HEK293T (cell line): ENCODE data around the gene TSPOAP1.

Source experiments
- CTCF ChIA-PET: fragments of 350-600 bp; formaldehyde crosslinking; extraction: SDS; loops from one replicate; lab custom pipeline; 2021; ENCODE audit warnings: antibody characterized with exemption, inconsistent platforms; lab: Yijun Ruan, JAX
- POLR2A ChIA-PET: fragments of 350-600 bp; formaldehyde crosslinking; extraction: SDS; loops from one replicate; lab custom pipeline; 2020; ENCODE audit warnings: antibody characterized with exemption, inconsistent platforms; lab: Yijun Ruan, JAX
- DNase-seq: peaks from one replicate; pipeline ENCODE4 v3.0.0; 2012; ENCODE audit warnings: mixed read lengths; ENCODE audit errors: extremely low spot score
- ARNT ChIP-seq: fragments of 450-650 bp; IDR thresholded peaks from 2 replicates; pipeline ENCODE4 v1.6.1; 2017; ENCODE audit warnings: mild to moderate bottlenecking
- BHLHE40 ChIP-seq: fragments of 450-650 bp; IDR thresholded peaks from 2 replicates; pipeline ENCODE4 v1.6.1; 2016; ENCODE audit warnings: mild to moderate bottlenecking, moderate library complexity, borderline replicate concordance
- CTBP1 ChIP-seq: fragments of 450-650 bp; IDR thresholded peaks from 2 replicates; pipeline ENCODE4 v1.6.1; 2016; ENCODE audit warnings: borderline replicate concordance
- ELF4 ChIP-seq: fragments of 450-650 bp; IDR thresholded peaks from 2 replicates; pipeline ENCODE4 v1.6.1; 2017; ENCODE audit warnings: antibody characterized with exemption
- FOXA1 ChIP-seq: fragments of 450-650 bp; IDR thresholded peaks from 2 replicates; pipeline ENCODE4 v1.6.1; 2016; ENCODE audit warnings: mild to moderate bottlenecking
- FOXK2 ChIP-seq: fragments of 450-650 bp; IDR thresholded peaks from 2 replicates; pipeline ENCODE4 v1.6.1; 2016; ENCODE audit warnings: mild to moderate bottlenecking
- FOXM1 ChIP-seq: fragments of 450-650 bp; IDR thresholded peaks from 2 replicates; pipeline ENCODE4 v1.6.1; 2017; ENCODE audit warnings: mild to moderate bottlenecking, borderline replicate concordance
- HDGF ChIP-seq: fragments of 450-650 bp; IDR thresholded peaks from 2 replicates; pipeline ENCODE4 v1.6.1; 2017; ENCODE audit warnings: antibody characterized with exemption, borderline replicate concordance
- L3MBTL2 ChIP-seq: fragments of 450-650 bp; conservative IDR thresholded peaks from 2 replicates; pipeline ENCODE4 v1.6.1; 2016; ENCODE audit warnings: mild to moderate bottlenecking
- LEF1 ChIP-seq: fragments of 450-650 bp; IDR thresholded peaks from 2 replicates; pipeline ENCODE4 v1.6.1; 2017; ENCODE audit warnings: mild to moderate bottlenecking, borderline replicate concordance
- NFRKB ChIP-seq: fragments of 450-650 bp; IDR thresholded peaks from 2 replicates; pipeline ENCODE4 v1.6.1; 2016; ENCODE audit warnings: mild to moderate bottlenecking, moderate library complexity
- PKNOX1 ChIP-seq: fragments of 450-650 bp; IDR thresholded peaks from 2 replicates; pipeline ENCODE4 v1.6.1; 2016
- SP1 ChIP-seq: fragments of 450-650 bp; IDR thresholded peaks from 2 replicates; pipeline ENCODE4 v1.6.1; 2017
- SUZ12 ChIP-seq: fragments of 450-650 bp; IDR thresholded peaks from 2 replicates; pipeline ENCODE4 v1.6.1; 2016; ENCODE audit warnings: mild to moderate bottlenecking
- TARDBP ChIP-seq: fragments of 450-650 bp; IDR thresholded peaks from 2 replicates; pipeline ENCODE4 v1.6.1; 2016

TSPOAP1 gene

GRCh38 chr17:58313815-58314705, 14.5 kb downstream of the TSPOAP1 start:
- POLR2A ChIA-PET: interaction anchor here (1.0 to 1.3 kb wide), 3 partner anchors 9 to 104 kb away, joined by 3 to 6 read pairs (median 5); partner anchors contain the start of genes RNF43 and SUPT4H1

GRCh38 chr17:58312829-58313228, 15.8 kb downstream of the TSPOAP1 start:
- no peak for DNase-seq
- no peak for TF ChIP-seq HDGF
- no peak for TF ChIP-seq FOXK2
- no peak for TF ChIP-seq FOXA1
- TF ChIP-seq CTBP1: no peak
- no peak for TF ChIP-seq ARNT
- no peak for TF ChIP-seq ELF4
- TF ChIP-seq PKNOX1: no peak
- TF ChIP-seq LEF1: no peak
- no peak for TF ChIP-seq L3MBTL2
- no peak for TF ChIP-seq SP1
- ChIA-PET CTCF (interaction anchor here (0.7 kb wide), 1 partner anchor 1191 kb away, joined by 3 read pairs; no protein-coding TSS in a partner anchor), POLR2A (interaction anchor here (1.2 kb wide), 1 partner anchor 39 kb away, joined by 6 read pairs; the partner anchor contains the start of gene SUPT4H1)

More at GRCh38 chr17:58313815-58314705, 14.5 kb downstream of the TSPOAP1 start:
- CTCF ChIA-PET: interaction anchor here (0.6 to 1.7 kb wide), 4 partner anchors 10 to 103 kb away, joined by 3 to 5 read pairs (median 3); partner anchors contain the start of gene RNF43
- no peak for DNase-seq
- no peak for TF ChIP-seq BHLHE40
- no peak for TF ChIP-seq FOXK2
- TF ChIP-seq ARNT: no peak
- peak; percentile 76 for TF ChIP-seq PKNOX1
- no peak for TF ChIP-seq LEF1
- TF ChIP-seq ELF4: no peak
- TF ChIP-seq FOXM1: no peak
- TF ChIP-seq SP1: no peak
- peak; percentile 10; the same call in 1 of the 2 replicates for TF ChIP-seq CTBP1

- ChIA-PET POLR2A (interaction anchor here (1.2 kb wide), 1 partner anchor 40 kb away, joined by 6 read pairs; the partner anchor contains the start of gene SUPT4H1), CTCF (interaction anchor here (0.7 to 0.8 kb wide), 2 partner anchors 8 to 1190 kb away, joined by 3 to 5 read pairs; no protein-coding TSS in a partner anchor)
- DNase-seq: no peak
- TF ChIP-seq BHLHE40 (no peak), FOXM1 (no peak), FOXA1 (no peak), ARNT (no peak)
Measured at GRCh38 chr17:58312021-58312630, 16.5 kb downstream of the TSPOAP1 start.

GRCh38 chr17:58311429-58311894, 17.1 kb downstream of the TSPOAP1 start:
- ChIA-PET POLR2A (no interaction called here), CTCF (no interaction called here)
- TF ChIP-seq FOXK2 (no peak), HDGF (no peak), TARDBP (no peak), L3MBTL2 (no peak), PKNOX1 (no peak), ELF4 (no peak), CTBP1 (no peak), SUZ12 (no peak)
- no peak for DNase-seq

GRCh38 chr17:58310511-58311428, 17.8 kb downstream of the TSPOAP1 start:
- no peak for DNase-seq
- TF ChIP-seq CTBP1 (no peak), BHLHE40 (no peak), ARNT (no peak), NFRKB (no peak), PKNOX1 (no peak), HDGF (no peak), SP1 (no peak)
- CTCF ChIA-PET: no interaction called here
- POLR2A ChIA-PET: no interaction called here
